Adipose tissue (tissue), 3 donors: Measurements from ENCODE around the gene KCNK17. TPM values are rescaled to one million over a fixed set of nuclear protein-coding genes. Genes with fewer than 3 reads are reported as not detected.
"Not testable (repeated sequence)": the region's sequence is repeated elsewhere in the genome, so short reads cannot be mapped to it uniquely, and the experiment has no call there.

Experiments
- H3K27ac ChIP-seq: one replicate; pipeline ENCODE4 v1.5.1; 2013; ENCODE audit warnings: low read depth, low read length
- WGBS, 3 donors: extraction: QIAGEN DNeasy Blood & Tissue Kit; methylation state at CpG; one replicate each; pipeline ENCODE4 v1.1.7; 2013; 5-methylcytosine and 5-hydroxymethylcytosine counted together
- polyA plus RNA-seq, 3 donors: library from polyadenylated mRNA; stranded (reverse); fragments of 200-250 nt; gene quantifications; one replicate each; pipeline ENCODE4 v1.2.3, GENCODE V29; 2013
- donor health status: healthy with polysubstance abuse.
- donor health status: Bipolar disorder and iron deficiency.
- donor health status: healthy.

The KCNK17 gene
- polyA plus RNA-seq, 3 donors: 0.13 to 0.35 TPM; not detected in 1

- no peak overlapping the region for H3K27ac ChIP-seq
- WGBS, 3 donors: 60 to 80% (median 68%) methylated on average over 4 of the region's 4 CpGs
Observed at GRCh38 chr6:39310542-39310941, 3.7 kb downstream of the KCNK17 start.

DNA sequence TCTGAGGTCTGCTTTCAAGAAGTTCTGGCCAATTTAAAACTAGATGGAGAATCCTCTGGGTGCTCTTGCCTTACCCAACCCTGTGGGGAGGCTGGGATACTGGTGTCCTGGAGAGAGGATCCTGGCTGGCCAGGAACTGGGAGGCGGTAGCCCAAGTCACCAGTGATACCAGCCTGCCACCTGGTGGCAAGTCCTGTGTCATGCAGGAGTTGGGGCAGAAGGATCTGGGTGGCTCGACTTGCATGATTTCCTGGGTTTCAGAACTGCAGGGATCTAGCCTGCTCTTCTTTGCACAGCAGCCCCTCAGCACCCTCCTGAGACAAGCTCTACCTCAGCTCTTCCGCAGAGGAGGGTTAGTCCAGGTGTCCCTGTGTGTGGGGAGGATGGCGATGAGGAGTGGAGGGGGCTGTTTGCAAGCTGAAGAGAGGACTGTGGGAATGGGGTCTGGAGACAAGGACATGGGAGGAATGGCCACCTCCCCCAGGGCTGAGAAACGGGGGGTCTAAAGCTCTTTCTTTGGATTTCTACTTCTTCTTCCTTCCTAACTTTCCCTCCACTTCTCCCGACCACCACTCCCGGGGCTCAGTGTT is 4.2 kb downstream of the KCNK17 start:
- WGBS, 3 donors: 46 to 48% (median 47%) methylated on average over 7 of the region's 7 CpGs
- no peak overlapping the region for H3K27ac ChIP-seq

DNA sequence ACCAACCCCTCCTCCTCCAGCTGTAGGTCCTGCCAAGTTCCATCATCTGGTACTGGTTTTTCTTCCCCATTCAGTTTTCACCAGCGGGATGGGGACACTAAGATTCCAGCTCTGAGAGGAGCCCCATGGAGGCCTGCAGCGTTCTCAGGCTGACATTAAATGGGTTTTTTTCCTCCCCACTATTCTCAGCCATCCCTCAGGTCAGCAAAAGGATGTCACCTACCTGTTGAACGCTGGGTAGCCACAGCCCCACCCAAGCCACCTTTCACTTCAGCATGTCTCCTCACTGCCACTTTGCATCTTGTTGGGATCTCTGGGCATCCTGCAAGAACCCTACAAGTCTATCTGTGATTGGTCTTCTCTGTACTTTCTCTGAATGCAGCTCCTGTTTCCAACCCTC is 6.8 kb downstream of the KCNK17 start:
- H3K27ac ChIP-seq: no peak overlapping the region
- 73 to 87% (median 85%) methylated on average over 3 of the region's 3 CpGs for WGBS, 3 donors

- no peak overlapping the region for H3K27ac ChIP-seq
Observed at GRCh38 chr6:39304951-39305350, 9.3 kb downstream of the KCNK17 start.

DNA sequence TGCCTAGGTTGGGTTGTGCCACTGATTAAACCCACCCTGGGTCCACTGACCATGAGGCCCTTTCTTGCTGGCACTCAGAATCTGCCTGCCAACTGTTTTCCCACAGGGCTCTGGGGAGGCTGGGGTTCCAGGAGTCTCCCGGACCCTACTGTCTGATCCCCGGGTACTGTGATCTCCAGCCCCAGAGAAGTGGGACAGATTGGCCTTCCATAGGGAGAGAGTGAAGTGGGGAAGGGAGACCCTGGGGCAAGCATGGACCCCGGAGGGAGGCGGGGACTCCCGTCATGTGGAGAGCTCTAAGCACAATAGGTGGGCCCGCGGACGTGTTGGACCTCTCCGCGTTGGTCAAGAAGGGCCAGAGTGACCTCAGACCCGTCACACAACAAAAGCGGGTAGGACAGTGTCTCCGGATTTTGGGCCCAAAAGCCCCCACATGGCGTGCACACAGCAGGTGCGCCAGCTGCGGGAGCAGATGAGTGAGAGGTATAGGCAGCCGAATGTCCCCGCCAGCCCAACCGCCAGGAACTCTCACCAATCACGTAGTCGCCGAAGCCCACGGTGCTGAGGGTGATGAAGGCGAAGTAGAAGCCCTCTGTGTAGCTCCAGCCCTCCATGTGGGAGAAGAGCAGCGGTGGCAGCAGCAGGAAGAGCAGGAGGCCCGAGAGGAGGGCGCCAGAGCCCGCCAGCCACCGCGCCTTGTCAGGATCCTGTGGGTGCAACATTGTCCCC is 10.6 kb downstream of the KCNK17 start:
- no peak overlapping the region for H3K27ac ChIP-seq
- 83 to 92% (median 89%) methylated on average over 28 to 30 of the region's 30 CpGs for WGBS, 3 donors

DNA sequence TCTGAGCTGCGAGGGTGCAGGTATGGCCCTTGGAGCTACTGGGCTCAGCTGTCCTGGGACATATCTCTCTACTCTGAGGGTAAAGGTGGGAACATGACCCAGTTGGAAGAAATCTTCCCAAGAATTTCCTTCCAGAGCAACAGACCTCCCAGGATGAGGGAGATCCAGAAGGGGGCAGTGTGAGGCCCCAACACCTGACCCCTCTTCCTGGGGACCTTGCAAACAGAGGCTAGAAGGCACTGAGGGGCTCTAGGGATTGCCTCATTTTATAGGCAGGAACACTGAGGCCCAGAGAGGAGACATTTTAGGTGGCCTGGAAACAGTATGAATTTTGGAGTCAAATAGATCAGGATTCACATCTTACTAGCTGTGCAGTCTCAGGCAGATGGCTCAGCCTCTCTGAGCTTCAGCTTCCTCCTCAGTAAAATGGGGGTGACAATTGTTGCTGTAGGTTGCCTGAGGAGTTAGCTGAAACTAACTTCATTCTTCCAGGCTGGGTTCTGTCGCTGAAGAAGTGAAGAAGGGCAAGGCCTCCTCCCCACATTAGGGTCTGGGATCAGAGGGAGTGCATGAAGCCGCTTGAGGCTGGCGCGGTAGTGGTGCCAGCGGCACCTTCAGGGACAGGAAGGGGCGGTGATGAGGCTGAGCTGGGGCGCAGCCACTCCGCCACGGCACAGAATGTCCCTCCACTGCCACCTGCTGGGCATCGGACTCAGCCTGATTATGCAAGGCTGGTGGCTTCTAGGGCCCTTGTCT is 11.4 kb downstream of the KCNK17 start:
- 6 to 8% (median 7%) methylated on average over 11 of the region's 11 CpGs for WGBS, 3 donors
- no peak overlapping the region for H3K27ac ChIP-seq

DNA sequence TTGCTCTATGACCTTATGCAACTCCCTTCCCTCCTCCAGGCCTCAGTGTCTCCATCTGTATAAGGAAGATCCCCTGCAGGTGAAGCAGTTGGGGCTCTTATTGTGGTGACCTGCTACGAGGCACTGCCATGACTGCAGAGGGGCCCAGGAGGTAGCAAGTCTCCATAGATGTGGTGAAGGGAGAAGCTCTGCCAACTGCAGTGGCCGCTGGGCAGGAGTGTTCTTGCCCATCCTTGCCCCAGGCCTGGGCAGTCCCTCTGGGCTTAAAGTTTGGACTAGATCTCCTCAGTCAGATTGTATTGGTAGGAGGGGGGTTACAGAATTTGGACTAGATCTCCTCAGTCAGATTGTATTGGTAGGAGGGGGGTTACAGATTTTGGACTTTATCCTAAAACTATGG is 12.2 kb downstream of the KCNK17 start:
- no peak overlapping the region for H3K27ac ChIP-seq
- 92 to 98% (median 92%) methylated on average over 2 of the region's 2 CpGs for WGBS, 3 donors

DNA sequence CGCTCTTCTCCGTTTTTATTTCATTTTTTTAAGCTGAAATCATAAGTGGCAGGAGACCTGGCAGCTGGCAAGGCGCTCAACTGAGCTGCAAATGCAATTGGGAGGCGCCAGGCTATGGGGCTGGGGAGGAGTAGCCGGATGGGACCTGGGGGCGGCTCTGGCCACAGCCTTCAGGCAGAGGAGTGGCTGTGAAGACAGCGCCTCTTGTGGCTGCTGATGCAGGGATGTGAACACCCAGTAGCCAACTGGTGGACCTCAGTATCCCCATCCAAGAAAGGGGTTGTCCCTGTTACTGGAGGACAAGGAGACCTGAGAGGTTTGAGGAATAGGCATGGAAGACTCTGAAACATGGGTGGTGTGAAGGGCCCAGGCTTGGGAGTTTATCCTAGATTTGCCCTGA is 12.6 kb downstream of the KCNK17 start:
- WGBS, 3 donors: 68 to 77% (median 75%) methylated on average over 7 of the region's 7 CpGs
- no peak overlapping the region for H3K27ac ChIP-seq

- WGBS, 3 donors: 77 to 94% (median 86%) methylated on average over 6 of the region's 6 CpGs
- no peak overlapping the region for H3K27ac ChIP-seq
Observed at GRCh38 chr6:39300739-39301138, 13.5 kb downstream of the KCNK17 start.

DNA sequence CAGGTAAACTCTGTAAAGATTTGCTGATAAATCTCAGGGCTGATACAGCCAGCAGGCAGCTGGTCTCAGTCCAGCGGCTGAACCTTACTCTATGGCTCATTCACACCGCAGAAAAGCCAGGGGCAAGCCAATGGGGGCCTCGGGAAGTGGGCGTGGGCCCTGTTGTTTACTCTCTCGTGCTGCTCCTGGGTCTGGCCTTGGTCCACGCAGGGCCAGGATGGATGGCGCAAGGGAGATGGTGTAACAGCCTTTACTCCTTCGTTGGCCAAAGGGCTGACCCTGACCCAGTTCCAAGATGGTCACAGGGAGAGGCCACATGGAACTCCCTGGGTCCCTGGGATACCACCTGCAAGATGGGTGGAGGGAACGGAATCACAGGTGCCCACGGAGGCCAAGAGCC is 16.2 kb downstream of the KCNK17 start:
- 51 to 67% (median 63%) methylated on average over 10 of the region's 10 CpGs for WGBS, 3 donors
- no peak overlapping the region for H3K27ac ChIP-seq

- H3K27ac ChIP-seq: no peak overlapping the region
- WGBS, 3 donors: 51 to 69% (median 63%) methylated on average over 18 of the region's 18 CpGs
Observed at GRCh38 chr6:39296745-39297640, 17.2 kb downstream of the KCNK17 start.

GRCh38 chr6:39295611-39296011 is 18.6 kb downstream of the KCNK17 start:
- no peak overlapping the region for H3K27ac ChIP-seq
- 52 to 81% (median 56%) methylated on average over 5 of the region's 5 CpGs for whole genome bisulfite sequencing, 3 donors

DNA sequence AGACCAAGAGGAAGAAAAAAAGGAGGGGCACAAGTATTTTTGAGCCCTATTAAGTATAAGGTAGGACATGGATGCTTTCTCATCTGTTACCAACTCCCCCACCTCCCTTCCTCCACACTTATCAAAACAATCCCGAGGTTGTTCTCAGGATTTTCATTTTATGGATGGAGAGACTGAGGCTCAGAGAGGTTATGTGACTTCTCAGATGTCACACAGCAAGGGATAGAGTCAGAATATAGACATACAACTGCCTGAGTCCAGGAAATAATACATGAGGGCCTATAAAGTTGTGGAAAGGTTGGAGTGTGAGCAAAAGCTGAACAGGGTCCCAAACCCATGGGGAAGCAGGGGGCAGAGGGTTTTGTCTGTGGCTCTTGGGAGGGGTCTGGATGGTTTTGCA is 19.3 kb downstream of the KCNK17 start:
- no peak overlapping the region for H3K27ac ChIP-seq
- 65 to 72% (median 66%) methylated on average over 1 of the region's 1 CpG for WGBS, 3 donors

GRCh38 chr6:39294133-39294532 is 20.1 kb downstream of the KCNK17 start:
- no peak overlapping the region for H3K27ac ChIP-seq
- WGBS, 3 donors: 54 to 66% (median 64%) methylated on average over 5 of the region's 5 CpGs

DNA sequence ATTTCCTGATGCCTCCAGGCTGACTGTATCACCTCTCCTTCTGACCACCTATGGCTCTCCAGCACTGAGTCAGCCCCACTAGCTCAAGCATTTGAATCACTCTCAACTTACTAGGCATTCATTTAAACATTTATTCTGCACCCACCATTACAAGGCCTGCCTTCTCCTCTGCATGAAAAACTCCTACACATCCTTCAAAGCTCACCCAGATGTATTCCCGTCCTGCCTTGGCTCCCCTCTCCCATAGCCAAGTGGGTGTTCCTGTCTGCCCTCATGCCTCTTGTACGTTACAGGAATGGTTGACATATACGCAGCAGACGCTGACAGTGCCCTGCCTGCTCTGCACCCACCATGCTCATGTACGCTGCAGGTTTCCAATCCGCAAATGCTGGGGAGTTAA is 21.6 kb downstream of the KCNK17 start:
- WGBS, 3 donors: 93 to 95% (median 94%) methylated on average over 6 of the region's 6 CpGs
- H3K27ac ChIP-seq: no peak overlapping the region

DNA sequence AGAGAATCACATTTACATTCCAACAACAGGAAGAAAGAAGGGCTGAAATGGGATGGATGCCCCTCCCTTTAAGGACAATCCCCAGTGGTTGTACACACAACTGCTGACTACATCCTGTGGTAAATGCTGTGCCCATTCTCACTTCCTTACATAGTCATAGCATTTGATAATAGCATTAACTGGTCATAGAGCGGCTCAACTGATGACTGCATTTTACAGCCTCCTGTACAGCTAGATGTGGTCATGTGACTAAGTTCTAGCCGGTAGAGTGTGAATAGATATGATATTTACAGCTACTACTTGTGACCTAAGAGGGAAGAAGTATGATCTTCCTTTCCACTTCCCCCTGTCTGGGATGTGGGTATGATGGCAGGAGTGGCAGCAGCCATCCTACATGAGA is 24.7 kb downstream of the KCNK17 start:
- 73 to 81% (median 81%) methylated on average over 2 of the region's 2 CpGs for WGBS, 3 donors

DNA sequence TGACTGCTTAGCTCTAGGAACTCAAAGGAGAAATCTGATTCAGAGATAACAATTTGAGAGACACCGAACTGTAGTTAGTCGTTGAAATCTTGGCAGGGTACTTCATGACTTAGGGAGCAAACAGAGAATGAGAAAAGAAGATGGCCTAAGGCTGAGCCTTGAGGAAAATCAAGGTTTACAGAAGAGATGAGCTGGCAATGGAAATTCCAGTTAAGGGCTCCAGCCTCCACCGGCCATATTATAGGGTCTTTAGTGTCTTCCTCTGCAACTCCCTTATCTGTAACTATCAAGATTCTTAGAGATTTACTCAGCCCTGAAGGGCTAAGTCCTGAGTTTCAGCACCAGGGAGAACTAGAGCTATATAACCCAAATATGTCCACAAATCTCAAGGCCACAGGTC is 26.6 kb downstream of the KCNK17 start:
- 82 to 92% (median 91%) methylated on average over 3 of the region's 3 CpGs for WGBS, 3 donors
- no peak overlapping the region for H3K27ac ChIP-seq

More for the DNA sequence above, 24.7 kb downstream of the KCNK17 start:
- H3K27ac ChIP-seq: no peak overlapping the region

DNA sequence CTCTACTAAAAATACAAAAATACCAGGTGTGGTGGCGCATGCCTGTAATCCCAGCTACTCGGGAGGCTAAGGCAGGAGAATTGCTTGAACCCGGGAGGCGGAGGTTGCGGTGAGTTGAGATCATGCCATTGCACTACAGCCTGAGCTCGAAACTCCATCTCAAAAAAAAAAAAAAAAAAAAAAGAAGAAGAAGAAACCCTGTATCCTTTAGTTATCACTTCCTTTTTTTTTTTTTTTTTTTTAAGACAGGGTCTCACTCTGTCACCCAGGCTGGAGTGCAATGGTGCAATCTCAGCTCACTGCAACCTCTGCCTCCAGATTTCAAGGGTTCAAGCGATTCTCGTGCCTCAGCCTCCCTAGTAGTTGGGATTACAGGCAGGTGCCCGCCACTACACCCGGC is 27.6 kb downstream of the KCNK17 start:
- WGBS, 3 donors: 67 to 84% (median 75%) methylated on average over 5 to 10 of the region's 10 CpGs
- H3K27ac ChIP-seq: not testable (repeated sequence)

DNA sequence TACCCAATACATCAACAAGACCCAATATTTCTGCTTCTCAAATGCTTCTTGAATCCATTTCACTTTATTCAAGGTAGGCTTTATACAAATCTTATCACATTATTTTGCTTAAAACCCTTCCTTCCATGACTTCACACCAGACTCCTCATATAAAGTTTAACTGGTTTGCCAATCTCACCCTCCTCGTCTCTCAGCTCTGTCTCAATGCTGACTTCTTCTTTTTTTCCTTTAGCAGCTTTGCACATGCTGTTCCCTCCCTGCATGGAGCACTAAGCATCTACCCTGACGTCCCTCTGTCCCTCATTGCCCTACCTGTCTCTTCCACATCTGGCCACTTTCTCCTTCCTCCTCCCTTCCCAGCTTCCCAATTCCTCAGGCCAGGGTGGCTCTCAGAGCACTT is 31.4 kb downstream of the KCNK17 start:
- WGBS, 3 donors: 29 to 64% (median 32%) methylated on average over 2 of the region's 2 CpGs

More for the DNA sequence above, 31.4 kb downstream of the KCNK17 start:
- H3K27ac ChIP-seq: no peak overlapping the region
